ENCODE measurements around the gene GNPTG. TPM values are rescaled to one million over a fixed set of nuclear protein-coding genes. Genes with fewer than 3 reads are reported as not detected.
A peak's percentile ranks its signal among the peaks of the same experiment; 100 is the strongest.

Gene GNPTG
- total RNA-seq, 2 experiments from 2014 or later: 19.2 to 19.7 TPM

GRCh38 chr16:1378087-1378803 is 26.5 kb downstream of the GNPTG start:
- Mint-ChIP-seq H3K4me3 (peak overlapping the region; percentile 90), H3K36me3 (peaks cover 8% of the 10 kb centered on the region), H3K4me1 (peaks cover 13% of the 10 kb centered on the region), H3K27ac (peak overlapping the region; percentile 90), H3K9me3 (no peaks in the 10 kb centered on the region), H3K27me3 (no peaks in the 10 kb centered on the region)
- no peak for DNase-seq

GRCh38 chr16:1378804-1379303 is 27.1 kb downstream of the GNPTG start:
- Mint-ChIP-seq H3K4me1 (peaks cover 13% of the 10 kb centered on the region), H3K27me3 (no peaks in the 10 kb centered on the region), H3K27ac (peak overlapping the region; percentile 90), H3K9me3 (no peaks in the 10 kb centered on the region), H3K36me3 (peaks cover 8% of the 10 kb centered on the region), H3K4me3 (peak overlapping the region; percentile 90)
- DNase-seq: peak; percentile 73

GRCh38 chr16:1379304-1380076 is 27.8 kb downstream of the GNPTG start:
- no peaks in the 10 kb centered on the region for H3K9me3 Mint-ChIP-seq
- H3K27ac Mint-ChIP-seq: peak overlapping the region; percentile 75
- peak; percentile 77 for DNase-seq
- peaks cover 8% of the 10 kb centered on the region for H3K36me3 Mint-ChIP-seq
- H3K4me1 Mint-ChIP-seq: peaks cover 13% of the 10 kb centered on the region
- no peaks in the 10 kb centered on the region for H3K27me3 Mint-ChIP-seq
- peak overlapping the region; percentile 90 for H3K4me3 Mint-ChIP-seq

GRCh38 chr16:1380195-1380594 is 28.5 kb downstream of the GNPTG start:
- Mint-ChIP-seq H3K36me3 (peaks cover 8% of the 10 kb centered on the region), H3K4me3 (peak overlapping the region; percentile 80), H3K4me1 (peaks cover 13% of the 10 kb centered on the region), H3K27me3 (no peaks in the 10 kb centered on the region), H3K9me3 (no peaks in the 10 kb centered on the region), H3K27ac (peak overlapping the region; percentile 75)
- DNase-seq: no peak

- Mint-ChIP-seq H3K4me3 (no peak overlapping the region), H3K27me3 (no peaks in the 10 kb centered on the region), H3K27ac (no peak overlapping the region), H3K4me1 (peaks cover 13% of the 10 kb centered on the region), H3K9me3 (no peaks in the 10 kb centered on the region), H3K36me3 (peaks cover 8% of the 10 kb centered on the region)
- no peak for DNase-seq
Measured at GRCh38 chr16:1381612-1382406, 30.1 kb downstream of the GNPTG start.

- Mint-ChIP-seq H3K27ac (no peak overlapping the region), H3K4me1 (peaks cover 6% of the 10 kb centered on the region), H3K4me3 (no peak overlapping the region), H3K9me3 (no peaks in the 10 kb centered on the region), H3K36me3 (peaks cover 2% of the 10 kb centered on the region), H3K27me3 (no peaks in the 10 kb centered on the region)
- no peak for DNase-seq
Measured at GRCh38 chr16:1383556-1383955, 31.8 kb downstream of the GNPTG start.

GRCh38 chr16:1385232-1385631 is 33.5 kb downstream of the GNPTG start:
- DNase-seq: no peak
- Mint-ChIP-seq H3K4me3 (no peak overlapping the region), H3K36me3 (no peaks in the 10 kb centered on the region), H3K27me3 (no peaks in the 10 kb centered on the region), H3K4me1 (peaks cover under 1% of the 10 kb centered on the region), H3K9me3 (no peaks in the 10 kb centered on the region), H3K27ac (no peak overlapping the region)

GRCh38 chr16:1387331-1387730 is 35.6 kb downstream of the GNPTG start:
- H3K27me3 Mint-ChIP-seq: no peaks in the 10 kb centered on the region
- no peak for DNase-seq
- no peaks in the 10 kb centered on the region for H3K9me3 Mint-ChIP-seq
- no peak overlapping the region for H3K27ac Mint-ChIP-seq
- H3K4me3 Mint-ChIP-seq: no peak overlapping the region
- H3K36me3 Mint-ChIP-seq: peaks cover 3% of the 10 kb centered on the region
- H3K4me1 Mint-ChIP-seq: no peaks in the 10 kb centered on the region

- no peaks in the 10 kb centered on the region for H3K9me3 Mint-ChIP-seq
- peaks cover 3% of the 10 kb centered on the region for H3K36me3 Mint-ChIP-seq
- H3K4me1 Mint-ChIP-seq: no peaks in the 10 kb centered on the region
- no peak overlapping the region for H3K4me3 Mint-ChIP-seq
- H3K27me3 Mint-ChIP-seq: no peaks in the 10 kb centered on the region
- no peak overlapping the region for H3K27ac Mint-ChIP-seq
- no peak for DNase-seq
Measured at GRCh38 chr16:1389762-1390161, 38.0 kb downstream of the GNPTG start.

- Mint-ChIP-seq H3K27me3 (no peaks in the 10 kb centered on the region), H3K9me3 (no peaks in the 10 kb centered on the region), H3K36me3 (peaks cover 3% of the 10 kb centered on the region), H3K4me3 (no peak overlapping the region), H3K4me1 (no peaks in the 10 kb centered on the region), H3K27ac (no peak overlapping the region)
- no peak for DNase-seq
Measured at GRCh38 chr16:1390239-1390779, 38.6 kb downstream of the GNPTG start.

GRCh38 chr16:1392826-1393225 is 41.1 kb downstream of the GNPTG start:
- peaks cover 6% of the 10 kb centered on the region for H3K36me3 Mint-ChIP-seq
- H3K27ac Mint-ChIP-seq: no peak overlapping the region
- no peak overlapping the region for H3K4me3 Mint-ChIP-seq
- no peaks in the 10 kb centered on the region for H3K4me1 Mint-ChIP-seq
- no peak for DNase-seq
- no peaks in the 10 kb centered on the region for H3K27me3 Mint-ChIP-seq
- no peaks in the 10 kb centered on the region for H3K9me3 Mint-ChIP-seq

- Mint-ChIP-seq H3K4me3 (no peak overlapping the region), H3K27me3 (no peaks in the 10 kb centered on the region), H3K4me1 (no peaks in the 10 kb centered on the region), H3K9me3 (no peaks in the 10 kb centered on the region), H3K36me3 (peaks cover 6% of the 10 kb centered on the region), H3K27ac (no peak overlapping the region)
- no peak for DNase-seq
Measured at GRCh38 chr16:1393613-1394176, 42.0 kb downstream of the GNPTG start.

- H3K27me3 Mint-ChIP-seq: no peaks in the 10 kb centered on the region
- DNase-seq: no peak
- H3K4me3 Mint-ChIP-seq: no peak overlapping the region
- peaks cover 6% of the 10 kb centered on the region for H3K36me3 Mint-ChIP-seq
- H3K9me3 Mint-ChIP-seq: no peaks in the 10 kb centered on the region
- H3K4me1 Mint-ChIP-seq: no peaks in the 10 kb centered on the region
- H3K27ac Mint-ChIP-seq: no peak overlapping the region
Measured at GRCh38 chr16:1394367-1394951, 42.7 kb downstream of the GNPTG start.

- Mint-ChIP-seq H3K27ac (no peak overlapping the region), H3K4me3 (no peak overlapping the region), H3K9me3 (no peaks in the 10 kb centered on the region), H3K27me3 (no peaks in the 10 kb centered on the region), H3K4me1 (no peaks in the 10 kb centered on the region), H3K36me3 (peaks cover 6% of the 10 kb centered on the region)
- DNase-seq: no peak
Measured at GRCh38 chr16:1395444-1396031, 43.8 kb downstream of the GNPTG start.
